IMR-90 (cell line): ENCODE results near the gene EIF4A3. TPM values are rescaled to one million over a fixed set of nuclear protein-coding genes. Genes with fewer than 3 reads are reported as not detected.

Experiments
- ATAC-seq: fragments of 200-7000 bp; cut with Tn5 transposase; 2 replicates; pipeline ENCODE4 v1.9.1; 2020; ENCODE audit warnings: low read depth, mild to moderate bottlenecking, moderate library complexity
- BruUV-seq: library from RNA; stranded (reverse); fragments of 400-500 nt; replicated peaks from 2 replicates; lab custom pipeline; 2021; lab: Mats Ljungman, UMichigan
- CTCF ChIA-PET: fragments of 300-600 bp; formaldehyde crosslinking; extraction: SDS; loops from one replicate; lab custom pipeline; 2021; ENCODE audit warnings: antibody characterized with exemption; lab: Yijun Ruan, JAX
- POLR2A ChIA-PET: fragments of 300-600 bp; sonication (Branson Sonifier 250); formaldehyde crosslinking; loops from one replicate; lab custom pipeline; 2022; ENCODE audit warnings: antibody characterized with exemption; ENCODE audit not compliant: unreplicated experiment; lab: Charles Lee
- DNase-seq: peaks from one replicate; pipeline ENCODE4 v3.0.0; 2013
- H2AFZ ChIP-seq: replicated peaks from 2 replicates; pipeline ENCODE3; 2013; ENCODE audit warnings: low read length, mild to moderate bottlenecking; ENCODE audit not compliant: poor library complexity
- H2AK5ac ChIP-seq: 2 replicates; pipeline ENCODE4 v1.6.1; 2013; ENCODE audit warnings: low read depth, low read length, inconsistent platforms
- H2AK9ac ChIP-seq: replicated peaks from 2 replicates; pipeline ENCODE3; 2013; ENCODE audit warnings: mild to moderate bottlenecking, low read depth, low read length, moderate library complexity; ENCODE audit not compliant: poor library complexity
- H2BK120ac ChIP-seq: 2 replicates; pipeline ENCODE4 v1.6.1; 2013; ENCODE audit warnings: low read depth, low read length, inconsistent platforms
- H2BK15ac ChIP-seq: 3 replicates; pipeline ENCODE4 v1.6.1; 2013; ENCODE audit warnings: low read depth, low read length, inconsistent platforms
- H2BK20ac ChIP-seq: 2 replicates; pipeline ENCODE4 v1.6.1; 2013; ENCODE audit warnings: low read depth, mild to moderate bottlenecking, inconsistent platforms, low read length, moderate library complexity
- H2BK5ac ChIP-seq: 2 replicates; pipeline ENCODE4 v1.6.1; 2013; ENCODE audit warnings: mild to moderate bottlenecking, low read depth, low read length, inconsistent platforms; ENCODE audit not compliant: poor library complexity, severe bottlenecking
- H3K14ac ChIP-seq: replicated peaks from 2 replicates; pipeline ENCODE4 v1.6.1; 2013; ENCODE audit warnings: low read depth, low read length, inconsistent platforms
- H3K18ac ChIP-seq: 2 replicates; pipeline ENCODE4 v1.6.1; 2013; ENCODE audit warnings: low read depth, low read length, control low read depth
- H3K23ac ChIP-seq: 2 replicates; pipeline ENCODE4 v1.6.1; 2013; ENCODE audit warnings: low read depth, low read length, inconsistent platforms
- H3K27ac ChIP-seq: 2 replicates; pipeline ENCODE4 v1.5.1; 2013; ENCODE audit warnings: mild to moderate bottlenecking, control low read depth, low read length; ENCODE audit not compliant: insufficient read depth
- H3K27me3 ChIP-seq: 2 replicates; pipeline ENCODE4 v1.6.1; 2013; ENCODE audit warnings: low read length; ENCODE audit not compliant: control insufficient read depth, insufficient read depth
- H3K36me3 ChIP-seq: 2 replicates; pipeline ENCODE4 v1.6.1; 2013; ENCODE audit warnings: low read length, mixed read lengths; ENCODE audit not compliant: control insufficient read depth, insufficient read depth
- H3K4ac ChIP-seq: 2 replicates; pipeline ENCODE4 v1.6.1; 2013; ENCODE audit warnings: low read depth, low read length, inconsistent platforms
- H3K4me1 ChIP-seq: 2 replicates; pipeline ENCODE4 v1.6.1; 2013; ENCODE audit warnings: low read length, mixed read lengths; ENCODE audit not compliant: control insufficient read depth, insufficient read depth
- H3K4me2 ChIP-seq: 2 replicates; pipeline ENCODE4 v1.6.1; 2013; ENCODE audit warnings: low read depth, mild to moderate bottlenecking, control low read depth, low read length, moderate library complexity
- H3K4me3 ChIP-seq: 2 replicates; pipeline ENCODE4 v1.5.1; 2013; ENCODE audit warnings: low read depth, mild to moderate bottlenecking, control low read depth, low read length, moderate library complexity; ENCODE audit not compliant: insufficient read depth
- H3K56ac ChIP-seq: 2 replicates; pipeline ENCODE4 v1.6.1; 2013; ENCODE audit warnings: low read length, inconsistent platforms; ENCODE audit not compliant: insufficient read depth; ENCODE audit errors: extremely low read depth
- H3K79me1 ChIP-seq, 2 experiments: 2 replicates each; pipeline ENCODE4 v1.6.1; 2013; ENCODE audit warnings: low read length in 2 of 2, inconsistent platforms in 1 of 2, low read depth in 1 of 2
- H3K9ac ChIP-seq: 2 replicates; pipeline ENCODE4 v1.6.1; 2013; ENCODE audit warnings: low read depth, low read length, control low read depth
- H3K9me1 ChIP-seq: 2 replicates; pipeline ENCODE4 v1.6.1; 2013; ENCODE audit warnings: low read length, inconsistent platforms; ENCODE audit not compliant: insufficient read depth
- H3K9me3 ChIP-seq: 2 replicates; pipeline ENCODE4 v1.6.1; 2013; ENCODE audit warnings: low read length; ENCODE audit not compliant: control insufficient read depth, insufficient read depth
- H4K20me1 ChIP-seq: 2 replicates; pipeline ENCODE4 v1.6.1; 2013; ENCODE audit warnings: low read length, inconsistent platforms; ENCODE audit not compliant: insufficient read depth
- H4K5ac ChIP-seq: 2 replicates; pipeline ENCODE4 v1.6.1; 2013; ENCODE audit warnings: mild to moderate bottlenecking, low read depth, low read length, control low read depth
- H4K8ac ChIP-seq, 2 experiments: 2 replicates each; pipeline ENCODE4 v1.6.1; 2013; ENCODE audit warnings: low read depth in 2 of 2, low read length in 2 of 2, control low read depth in 1 of 2, inconsistent platforms in 1 of 2
- H4K91ac ChIP-seq: 2 replicates; pipeline ENCODE4 v1.6.1; 2013; ENCODE audit warnings: low read depth, low read length, inconsistent platforms; ENCODE audit not compliant: insufficient read depth
- BHLHE40 ChIP-seq: fragments of 150-350 bp; IDR thresholded peaks from 2 replicates; pipeline ENCODE4 v1.6.1; 2016; ENCODE audit warnings: mild to moderate bottlenecking, low read depth, low read length
- CEBPB ChIP-seq: IDR thresholded peaks from 2 replicates; pipeline ENCODE4 v1.6.1; 2012; ENCODE audit warnings: low read depth, low read length, improper control_type of control experiment
- CHD1 ChIP-seq: IDR thresholded peaks from 2 replicates; pipeline ENCODE4 v1.6.1; 2012; ENCODE audit warnings: low read depth, low read length, improper control_type of control experiment
- MAZ ChIP-seq: IDR thresholded peaks from 2 replicates; pipeline ENCODE4 v1.6.1; 2012; ENCODE audit warnings: low read depth, mild to moderate bottlenecking, low read length, improper control_type of control experiment, moderate library complexity, borderline replicate concordance
- MXI1 ChIP-seq: IDR thresholded peaks from 2 replicates; pipeline ENCODE4 v1.6.1; 2012; ENCODE audit warnings: low read depth, mild to moderate bottlenecking, low read length, moderate library complexity, borderline replicate concordance
- RAD21 ChIP-seq: IDR thresholded peaks from 2 replicates; pipeline ENCODE4 v1.6.1; 2012; ENCODE audit warnings: low read length, improper control_type of control experiment
- RCOR1 ChIP-seq: IDR thresholded peaks from 2 replicates; pipeline ENCODE4 v1.6.1; 2012; ENCODE audit warnings: mild to moderate bottlenecking, low read length, improper control_type of control experiment; ENCODE audit not compliant: insufficient replicate concordance
- RFX5 ChIP-seq: IDR thresholded peaks from 2 replicates; pipeline ENCODE4 v1.8.0; 2012; ENCODE audit warnings: low read depth, mild to moderate bottlenecking, low read length, moderate library complexity
- WGBS, 2 experiments: methylation state at CpG; one replicate each; pipeline versions ENCODE4 v1.1.5 to v1.1.7; 2013; ENCODE audit warnings: missing lambda C conversion rate in 2 of 2; ENCODE audit not compliant: insufficient read length in 1 of 2; ENCODE audit errors: extremely low coverage in 2 of 2; 5-methylcytosine and 5-hydroxymethylcytosine counted together
- dilution Hi-C: fragments of 300-500 bp; cut with HindIII; formaldehyde crosslinking; loops from one replicate; pipeline ENCODE4 v1.14.3; 2018; ENCODE audit warnings: low sequenced_read_pairs; ENCODE audit not compliant: unreplicated experiment
- in situ Hi-C: fragments of 300-500 bp; cut with MboI; formaldehyde crosslinking; loops from 3 replicates; pipeline ENCODE4 v1.14.3; 2019; ENCODE audit warnings: low sequenced_read_pairs, inconsistent platforms, mixed read lengths
- intact Hi-C: fragments of 100-400 bp; cut with micrococcal nuclease; formaldehyde crosslinking; loops from 2 replicates; pipeline ENCODE4 v1.10.0; 2022
- polyA plus RNA-seq, 3 experiments: library from polyadenylated mRNA; depleted of rRNA; stranded (reverse); fragments of >200 nt; gene quantifications; 2 replicates each; pipeline ENCODE4 v1.2.3, GENCODE V29; 2012; ENCODE audit warnings: low replicate concordance in 1 of 3
- total RNA-seq: library from RNA; depleted of rRNA; stranded (reverse); fragments of >200 nt; gene quantifications from 2 replicates; pipeline ENCODE4 v1.2.3, GENCODE V29; 2012
- TF ChIP-seq, protein P1 (sequence below): fragments of 150-350 bp; IDR thresholded peaks from 2 replicates; pipeline ENCODE4 v1.6.1; 2016; ENCODE audit warnings: low read depth, mild to moderate bottlenecking, low read length, moderate library complexity, borderline replicate concordance
- TF ChIP-seq, protein P2 (sequence below): conservative IDR thresholded peaks from 2 replicates; pipeline ENCODE4 v1.5.1; 2012; ENCODE audit warnings: mild to moderate bottlenecking, low read depth, low read length, improper control_type of control experiment

Gene EIF4A3
- total and polyA plus RNA-seq, 2 of the 4 experiments (the other 2 are of a cell fraction): 85.3 to 97.1 TPM

DNA sequence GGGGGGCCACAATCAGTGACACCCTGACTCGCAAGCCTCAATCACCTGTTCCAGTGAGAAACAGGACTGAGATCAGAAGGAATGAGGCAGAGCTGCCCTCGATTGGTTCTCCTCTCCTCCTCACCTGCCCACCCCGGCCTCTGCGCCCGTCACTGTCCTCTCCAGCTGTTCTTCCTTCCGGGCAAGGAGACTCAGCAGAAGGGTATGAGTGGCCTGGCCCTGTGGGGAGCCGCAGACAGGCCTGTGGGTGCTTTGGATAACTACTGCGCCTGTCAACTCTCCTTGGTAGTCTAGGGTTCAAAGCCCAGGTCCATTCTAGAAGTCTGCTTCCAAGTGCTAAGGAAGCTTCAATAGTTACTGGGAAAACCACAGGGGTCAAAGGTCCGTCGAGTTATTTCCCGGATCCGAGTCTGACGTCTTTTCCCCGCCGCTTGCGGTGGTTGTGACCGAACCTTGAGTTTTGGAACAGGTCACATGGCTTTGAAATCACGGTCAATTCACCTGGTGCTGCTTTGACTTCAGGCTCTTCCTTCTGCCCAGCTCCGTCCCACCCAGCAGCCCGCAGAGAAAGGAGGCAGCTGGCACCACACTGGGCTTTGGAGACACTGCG, 31.2 kb upstream of the EIF4A3 start:
- Histone ChIP-seq H4K5ac (no peak overlapping the region), H3K27me3 (peaks cover 23% of the 10 kb centered on the region), H3K36me3 (no peaks in the 10 kb centered on the region), H3K79me1 (no peaks in the 10 kb centered on the region), H2AK9ac (no peak overlapping the region), H3K27ac (no peak overlapping the region), H3K4ac (no peak overlapping the region), H3K18ac (no peak overlapping the region), H2BK120ac (no peak overlapping the region), H3K9me1 (no peaks in the 10 kb centered on the region), H3K9ac (no peak overlapping the region), H4K20me1 (no peaks in the 10 kb centered on the region), H3K4me3 (no peak overlapping the region), H3K23ac (no peak overlapping the region), H3K9me3 (no peaks in the 10 kb centered on the region), H3K4me2 (no peak overlapping the region), H2BK15ac (no peak overlapping the region), H2BK20ac (no peak overlapping the region), H2BK5ac (no peak overlapping the region), H3K4me1 (peaks cover 3% of the 10 kb centered on the region), H2AFZ (no peak overlapping the region), H4K91ac (no peak overlapping the region), H2AK5ac (no peak overlapping the region), H3K56ac (no peak overlapping the region), H3K14ac (no peak overlapping the region), H4K8ac (no peak overlapping the region)
- WGBS, 2 experiments: 85% methylated on average over 11 of the region's 21 CpGs; no CpG with 5 or more reads in 1 of the 2 experiments
- dilution Hi-C loops (no loop called here), in situ Hi-C loops (no loop called here), intact Hi-C loops (no loop called here)
- CTCF ChIA-PET: interaction anchor here (1.1 kb wide), 1 partner anchor 10 kb away, joined by 3 read pairs; no protein-coding TSS in a partner anchor
- ATAC-seq (no peak), DNase-seq (no peak)
- BruUV-seq: no TSS peak
- TF ChIP-seq RAD21 (no peak), CHD1 (no peak), RFX5 (no peak), MAZ (no peak), MXI1 (no peak), CEBPB (no peak), BHLHE40 (no peak), RCOR1 (no peak)
- TF ChIP-seq, protein P1, sequence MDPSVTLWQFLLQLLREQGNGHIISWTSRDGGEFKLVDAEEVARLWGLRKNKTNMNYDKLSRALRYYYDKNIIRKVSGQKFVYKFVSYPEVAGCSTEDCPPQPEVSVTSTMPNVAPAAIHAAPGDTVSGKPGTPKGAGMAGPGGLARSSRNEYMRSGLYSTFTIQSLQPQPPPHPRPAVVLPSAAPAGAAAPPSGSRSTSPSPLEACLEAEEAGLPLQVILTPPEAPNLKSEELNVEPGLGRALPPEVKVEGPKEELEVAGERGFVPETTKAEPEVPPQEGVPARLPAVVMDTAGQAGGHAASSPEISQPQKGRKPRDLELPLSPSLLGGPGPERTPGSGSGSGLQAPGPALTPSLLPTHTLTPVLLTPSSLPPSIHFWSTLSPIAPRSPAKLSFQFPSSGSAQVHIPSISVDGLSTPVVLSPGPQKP: no peak
- TF ChIP-seq, protein P2, sequence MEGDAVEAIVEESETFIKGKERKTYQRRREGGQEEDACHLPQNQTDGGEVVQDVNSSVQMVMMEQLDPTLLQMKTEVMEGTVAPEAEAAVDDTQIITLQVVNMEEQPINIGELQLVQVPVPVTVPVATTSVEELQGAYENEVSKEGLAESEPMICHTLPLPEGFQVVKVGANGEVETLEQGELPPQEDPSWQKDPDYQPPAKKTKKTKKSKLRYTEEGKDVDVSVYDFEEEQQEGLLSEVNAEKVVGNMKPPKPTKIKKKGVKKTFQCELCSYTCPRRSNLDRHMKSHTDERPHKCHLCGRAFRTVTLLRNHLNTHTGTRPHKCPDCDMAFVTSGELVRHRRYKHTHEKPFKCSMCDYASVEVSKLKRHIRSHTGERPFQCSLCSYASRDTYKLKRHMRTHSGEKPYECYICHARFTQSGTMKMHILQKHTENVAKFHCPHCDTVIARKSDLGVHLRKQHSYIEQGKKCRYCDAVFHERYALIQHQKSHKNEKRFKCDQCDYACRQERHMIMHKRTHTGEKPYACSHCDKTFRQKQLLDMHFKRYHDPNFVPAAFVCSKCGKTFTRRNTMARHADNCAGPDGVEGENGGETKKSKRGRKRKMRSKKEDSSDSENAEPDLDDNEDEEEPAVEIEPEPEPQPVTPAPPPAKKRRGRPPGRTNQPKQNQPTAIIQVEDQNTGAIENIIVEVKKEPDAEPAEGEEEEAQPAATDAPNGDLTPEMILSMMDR: no peak
- POLR2A ChIA-PET: no interaction called here
